Activated naive CD4-positive, alpha-beta T cell treated with Interleukin-2 at 50 U/mL for 16 hours (primary cell): Measurements from ENCODE around the gene HEATR9.
"Not testable (repeated sequence)": the region's sequence is repeated elsewhere in the genome, so short reads cannot be mapped to it uniquely, and the experiment has no call there.

Source experiments
- DNase-seq: peaks from one replicate; pipeline ENCODE4 v3.0.0-alpha.2; 2020

Gene HEATR9

GRCh38 chr17:35868737-35869136 lies at the start of gene HEATR9:
Gene HEATR9, minus strand, starts transcription at chr17:35868891. Its CDS starts 149 bp downstream, at chr17:35868742.
- DNase-seq, result no peak

GRCh38 chr17:35917519-35918213 lies 49.0 kb upstream of the HEATR9 start:
- no peak for DNase-seq

GRCh38 chr17:35915153-35915964 lies 46.7 kb upstream of the HEATR9 start:
- DNase-seq, result no peak

- no peak for DNase-seq
These were observed 45.7 kb upstream of the HEATR9 start for GRCh38 chr17:35914354-35914753.

GRCh38 chr17:35913609-35914008 lies 44.9 kb upstream of the HEATR9 start:
- no peak for DNase-seq

- DNase-seq, result no peak
These were observed 44.3 kb upstream of the HEATR9 start for GRCh38 chr17:35912942-35913341.

- DNase-seq, result no peak
These were observed 43.7 kb upstream of the HEATR9 start for GRCh38 chr17:35912339-35912912.

- no peak for DNase-seq
These were observed 40.7 kb upstream of the HEATR9 start for GRCh38 chr17:35909408-35909807.

GRCh38 chr17:35907691-35908090 lies 39.0 kb upstream of the HEATR9 start:
- no peak for DNase-seq

GRCh38 chr17:35906926-35907637 lies 38.4 kb upstream of the HEATR9 start:
- DNase-seq, result no peak

- DNase-seq, result no peak
These were observed 37.7 kb upstream of the HEATR9 start for GRCh38 chr17:35906191-35906925.

GRCh38 chr17:35903451-35903850 lies 34.8 kb upstream of the HEATR9 start:
- no peak for DNase-seq

GRCh38 chr17:35901631-35902175 lies 33.0 kb upstream of the HEATR9 start:
- DNase-seq, result no peak

GRCh38 chr17:35900708-35901480 lies 32.2 kb upstream of the HEATR9 start:
- no peak for DNase-seq

GRCh38 chr17:35900280-35900679 lies 31.6 kb upstream of the HEATR9 start:
- no peak for DNase-seq

GRCh38 chr17:35898283-35899070 lies 29.8 kb upstream of the HEATR9 start:
- DNase-seq, result peak; percentile 59

- not testable (repeated sequence) for DNase-seq
These were observed 29.1 kb upstream of the HEATR9 start for GRCh38 chr17:35897772-35898171.

GRCh38 chr17:35895636-35896587 lies 27.2 kb upstream of the HEATR9 start:
- DNase-seq, result peak; percentile 47

GRCh38 chr17:35894206-35894605 lies 25.5 kb upstream of the HEATR9 start:
- no peak for DNase-seq
